B cell (primary cell): ENCODE data around the gene MSH5. TPM values are rescaled to one million over a fixed set of nuclear protein-coding genes. Genes with fewer than 3 reads are reported as not detected.

ENCODE experiments used
- ATAC-seq: fragments of 200-7000 bp; cut with Tn5 transposase; one replicate; pipeline ENCODE4 v1.10.0; 2021; ENCODE audit warnings: low read depth, mild to moderate bottlenecking, moderate number of reproducible peaks, moderate library complexity
- CTCF ChIA-PET: fragments of 350-600 bp; sonication (Branson Sonifier 250); formaldehyde crosslinking; loops from one replicate; lab custom pipeline; 2021; ENCODE audit warnings: antibody characterized with exemption, inconsistent platforms; lab: Charles Lee
- POLR2A ChIA-PET: fragments of 350-600 bp; sonication (Branson Sonifier 250); formaldehyde crosslinking; loops from one replicate; lab custom pipeline; 2021; ENCODE audit warnings: antibody characterized with exemption; lab: Charles Lee
- DNase-seq: peaks from one replicate; pipeline ENCODE4 v3.0.0; 2013
- H2AFZ ChIP-seq: 2 replicates; pipeline ENCODE4 v1.6.1; 2012; ENCODE audit warnings: mild to moderate bottlenecking, low read depth, low read length; ENCODE audit not compliant: insufficient read depth, poor library complexity, severe bottlenecking
- H3K27ac ChIP-seq, 2 donors: 1 replicate in 1 of 2; 2 replicates in 1 of 2; pipeline ENCODE4 v1.5.1; 2012 to 2013; ENCODE audit warnings: low read length in 2 of 2, mild to moderate bottlenecking in 2 of 2, moderate library complexity in 1 of 2
- H3K27me3 ChIP-seq, 4 experiments: fragments of 200-600 bp in 1 of 4; sonication (generic) in 1 of 4; replicated peaks in 1 of 4; 1 replicate in 2 of 4; 2 replicates in 2 of 4; pipeline versions ENCODE4 v1.6.1 to v1.7.0; 2013 to 2016; ENCODE audit warnings: low read length in 3 of 4, mild to moderate bottlenecking in 2 of 4, mixed read lengths in 1 of 4, moderate library complexity in 1 of 4; ENCODE audit not compliant: insufficient read depth in 4 of 4, control insufficient read depth in 3 of 4; ENCODE audit errors: control extremely low read depth in 1 of 4
- H3K36me3 ChIP-seq, 2 experiments: replicated peaks in 1 of 2; 1 replicate in 1 of 2; 2 replicates in 1 of 2; pipeline versions ENCODE4 v1.6.1 to v1.7.1; 2013; ENCODE audit warnings: low read length in 1 of 2; ENCODE audit not compliant: insufficient read depth in 2 of 2, control insufficient read depth in 1 of 2; ENCODE audit errors: control extremely low read depth in 1 of 2, extremely low read depth in 1 of 2
- H3K4me1 ChIP-seq, 2 donors: fragments of 200-600 bp in 1 of 2; sonication (generic) in 1 of 2; 1 replicate in 1 of 2; 2 replicates in 1 of 2; pipeline versions ENCODE4 v1.5.1 to v1.6.1; 2013 to 2017; ENCODE audit warnings: low read length in 2 of 2; ENCODE audit not compliant: control insufficient read depth in 2 of 2, insufficient read depth in 2 of 2
- H3K4me2 ChIP-seq: replicated peaks from 2 replicates; pipeline ENCODE3; 2012; ENCODE audit warnings: mild to moderate bottlenecking, low read depth, low read length; ENCODE audit not compliant: poor library complexity, severe bottlenecking
- H3K4me3 ChIP-seq, 5 experiments: fragments of 200-600 bp in 1 of 5; sonication (generic) in 1 of 5; 1 replicate in 3 of 5; 2 replicates in 2 of 5; pipeline versions ENCODE4 v1.5.1 to v1.7.0; 2011 to 2016; ENCODE audit warnings: low read length in 4 of 5, mild to moderate bottlenecking in 4 of 5, low read depth in 2 of 5, control low read depth in 1 of 5, moderate library complexity in 1 of 5; ENCODE audit not compliant: insufficient read depth in 1 of 5; ENCODE audit errors: control extremely low read depth in 1 of 5, extremely low read depth in 1 of 5
- H3K79me2 ChIP-seq: fragments of 200-600 bp; sonication (generic); one replicate; pipeline ENCODE4 v1.6.0; 2016; ENCODE audit warnings: low read length; ENCODE audit not compliant: control insufficient read depth, insufficient read depth
- H3K9ac ChIP-seq: fragments of 200-600 bp; sonication (generic); 2 replicates; pipeline ENCODE4 v1.6.1; 2017; ENCODE audit warnings: mild to moderate bottlenecking, low read length, moderate library complexity
- H3K9me3 ChIP-seq, 3 donors: one replicate each; pipeline versions ENCODE4 v1.6.1 to v1.7.1; 2013; ENCODE audit warnings: low read length in 2 of 3; ENCODE audit not compliant: control insufficient read depth in 2 of 3, insufficient read depth in 1 of 3; ENCODE audit errors: control extremely low read depth in 1 of 3
- H4K20me1 ChIP-seq: 2 replicates; pipeline ENCODE4 v1.6.0; 2012; ENCODE audit warnings: mild to moderate bottlenecking, low read length; ENCODE audit not compliant: insufficient read depth, control insufficient read depth, poor library complexity, severe bottlenecking
- H3K27ac Mint-ChIP-seq: one replicate; pipeline ENCODE4 v1.8.0; 2021; ENCODE audit warnings: mixed read lengths
- H3K27me3 Mint-ChIP-seq: one replicate; pipeline ENCODE4 v1.8.0; 2021; ENCODE audit warnings: mixed read lengths
- H3K4me1 Mint-ChIP-seq: one replicate; pipeline ENCODE4 v1.8.0; 2021; ENCODE audit warnings: mixed read lengths
- H3K4me3 Mint-ChIP-seq: one replicate; pipeline ENCODE4 v1.8.0; 2021; ENCODE audit warnings: mixed read lengths
- H3K9me3 Mint-ChIP-seq: one replicate; pipeline ENCODE4 v1.8.0; 2022; ENCODE audit warnings: mixed read lengths; ENCODE audit not compliant: insufficient read depth
- CTCF ChIP-seq: fragments of 200-600 bp; IDR thresholded peaks from one replicate; pipeline ENCODE4 v1.8.0; 2022; ENCODE audit warnings: antibody characterized with exemption, mild to moderate bottlenecking
- EZH2 ChIP-seq: IDR thresholded peaks from 2 replicates; pipeline ENCODE4 v1.6.1; 2012; ENCODE audit warnings: borderline replicate concordance, low read depth, mild to moderate bottlenecking, moderate library complexity, low read length; ENCODE audit not compliant: insufficient read depth, poor library complexity, severe bottlenecking
- WGBS: methylation state at CpG from one replicate; pipeline ENCODE4 v1.1.5; 2013; ENCODE audit warnings: missing lambda C conversion rate; ENCODE audit not compliant: insufficient coverage; 5-methylcytosine and 5-hydroxymethylcytosine counted together
- intact Hi-C: fragments of 100-400 bp; cut with micrococcal nuclease; formaldehyde crosslinking; loops from one replicate; pipeline ENCODE4 v1.10.0; 2022
- polyA plus RNA-seq: library from polyadenylated mRNA; depleted of rRNA; stranded (reverse); fragments of >200 nt; gene quantifications from 2 replicates; pipeline ENCODE4 v1.2.3, GENCODE V29; 2012
- total RNA-seq, 2 donors: library from RNA; stranded (reverse); fragments of 120-200 nt in 1 of 2; gene quantifications; 1 replicate in 1 of 2; 2 replicates in 1 of 2; pipeline versions ENCODE4 v1.2.3 to v1.2.4, GENCODE V29; 2013 to 2022

The MSH5 gene
- total and polyA plus RNA-seq, 2 donors (not counting 1 experiment from before 2014, with no cell fraction given): 49.9 to 51.6 TPM

DNA sequence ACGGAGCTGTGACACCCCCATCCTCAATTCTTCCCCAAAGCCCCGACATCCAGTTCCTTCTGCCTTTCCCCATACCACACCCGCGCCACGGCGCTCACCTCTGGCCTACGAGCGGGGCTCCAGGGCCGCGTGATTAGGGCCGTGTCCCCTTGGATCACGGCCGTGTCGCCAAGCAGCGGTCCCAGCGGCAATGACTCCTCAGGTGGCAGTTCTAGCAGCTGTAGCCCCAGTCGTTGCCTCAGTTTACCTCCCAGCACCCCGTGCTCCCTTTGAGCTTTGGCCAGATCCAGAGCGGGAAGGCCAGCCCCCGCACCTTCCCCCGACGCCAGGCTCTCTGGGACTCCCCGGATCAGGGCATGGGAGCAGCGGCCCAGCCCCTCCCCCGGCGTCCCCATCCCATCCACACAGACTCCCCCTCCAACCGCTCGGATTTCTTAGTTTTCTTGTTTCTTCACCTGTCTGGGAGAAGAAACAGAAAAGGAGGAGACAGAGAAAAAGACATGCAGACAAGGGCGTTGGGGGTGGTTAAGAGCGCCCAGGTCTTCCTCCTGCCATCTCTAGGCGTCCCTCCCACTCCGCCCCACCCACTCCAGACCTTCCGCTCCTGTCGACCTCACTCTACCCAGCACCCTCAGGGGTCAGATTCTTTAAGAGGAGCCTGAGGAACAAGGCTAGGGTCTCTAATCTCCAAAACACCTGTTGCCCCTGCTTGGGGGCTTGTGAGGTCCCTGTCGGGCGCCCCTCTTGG, 10.9 kb upstream of the MSH5 start, which contains the start of gene DDAH2:
Gene DDAH2 (minus strand): TSS at position 533 of the 748 bp plus-strand sequence. CDS start 138 bp downstream, at position 395.
- Histone ChIP-seq H3K79me2 (peaks cover 32% of the 10 kb centered on the region), H3K9me3 (no peaks in the 10 kb centered on the region), H2AFZ (peak within 1 kb of the TSS; percentile 81), H3K4me1 (peaks cover 43 to 52% of the 10 kb centered on the region in 2 donors), H3K27ac (peak within 1 kb of the TSS; percentile 78 to 82), H3K36me3 (peaks cover 1 to 51% of the 10 kb centered on the region in 2 experiments), H3K9ac (peak within 1 kb of the TSS; percentile 90), H3K4me3 (peak within 1 kb of the TSS; percentile 67 to 94 (median 85)), H4K20me1 (peaks cover 11% of the 10 kb centered on the region), H3K27me3 (no peaks in the 10 kb centered on the region), H3K4me2 (peak within 1 kb of the TSS; percentile 88)
- Mint-ChIP-seq H3K27ac (peak within 1 kb of the TSS; percentile 97), H3K4me3 (peak within 1 kb of the TSS; percentile 99), H3K4me1 (peaks cover 72% of the 10 kb centered on the region), H3K9me3 (no peaks in the 10 kb centered on the region), H3K27me3 (no peaks in the 10 kb centered on the region)
- 36% methylated on average over 29 of the region's 36 CpGs for WGBS
- intact Hi-C loops: loop anchor here (1.0 kb wide), 2 partner anchors 26 to 40 kb away; partner anchors contain the start of gene ABHD16A
- CTCF ChIA-PET: interaction anchor here (0.6 to 6.3 kb wide), 21 partner anchors 10 to 170 kb away, joined by 3 to 90 read pairs (median 4); partner anchors contain the start of genes ABHD16A, CLIC1, HSPA1A and HSPA1B
- TF ChIP-seq EZH2 (no peak), CTCF (no peak)
- POLR2A ChIA-PET: interaction anchor here (1.0 to 2.5 kb wide), 11 partner anchors 11 to 169 kb away, joined by 3 to 36 read pairs (median 11); partner anchors contain the start of genes ABHD16A, EHMT2, HSPA1A and HSPA1L
- DNase-seq: no peak
- peak; percentile 10 for ATAC-seq
